WTC11 (cell line): Measurements from ENCODE around the gene MPC1. TPM values are rescaled to one million over a fixed set of nuclear protein-coding genes. Genes with fewer than 3 reads are reported as not detected.

Experiments used
- ATAC-seq: fragments of 200-7000 bp; cut with Tn5 transposase; 2 replicates; pipeline ENCODE4 v1.10.0; 2021; ENCODE audit warnings: mild to moderate bottlenecking, moderate library complexity
- CTCF ChIA-PET: fragments of 300-600 bp; sonication (Branson Sonifier 250); formaldehyde crosslinking; loops from one replicate; lab custom pipeline; 2021; ENCODE audit warnings: antibody characterized with exemption; lab: Charles Lee
- POLR2A ChIA-PET: fragments of 350-600 bp; sonication (Branson Sonifier 250); formaldehyde crosslinking; loops from one replicate; lab custom pipeline; 2021; ENCODE audit warnings: antibody characterized with exemption; lab: Charles Lee
- DNase-seq: peaks from one replicate; pipeline ENCODE4 v3.0.0; 2021; ENCODE audit warnings: low spot score
- H3K27ac Mint-ChIP-seq: 2 replicates; pipeline ENCODE4 v1.8.0; 2021; ENCODE audit warnings: mixed read lengths
- H3K27me3 Mint-ChIP-seq: 2 replicates; pipeline ENCODE4 v1.8.0; 2021; ENCODE audit warnings: low read depth, mild to moderate bottlenecking, moderate library complexity, mixed read lengths
- H3K36me3 Mint-ChIP-seq: 2 replicates; pipeline ENCODE4 v1.8.0; 2021; ENCODE audit warnings: mixed read lengths
- H3K4me1 Mint-ChIP-seq: 2 replicates; pipeline ENCODE4 v1.8.0; 2022; ENCODE audit warnings: mixed read lengths
- H3K4me3 Mint-ChIP-seq: 2 replicates; pipeline ENCODE4 v1.8.0; 2021; ENCODE audit warnings: mild to moderate bottlenecking, moderate library complexity, mixed read lengths
- H3K9me3 Mint-ChIP-seq: 2 replicates; pipeline ENCODE4 v1.8.0; 2021; ENCODE audit warnings: mixed read lengths
- ESRRA ChIP-seq: sonication (generic); formaldehyde crosslinking; IDR thresholded peaks from 2 replicates; pipeline ENCODE4 v1.8.1; 2022; ENCODE audit warnings: mild to moderate bottlenecking, missing genetic modification reagents, borderline replicate concordance
- GABPB1 ChIP-seq: sonication (generic); formaldehyde crosslinking; IDR thresholded peaks from 2 replicates; pipeline ENCODE4 v1.8.1; 2023; ENCODE audit warnings: mild to moderate bottlenecking, missing genetic modification reagents
- JAZF1 ChIP-seq: fragments of 250-450 bp; sonication (Bioruptor Pico); IDR thresholded peaks from 2 replicates; pipeline ENCODE4 v1.9.0; 2021; ENCODE audit warnings: moderate library complexity, mild to moderate bottlenecking, inconsistent platforms
- MYBL2 ChIP-seq: sonication (generic); formaldehyde crosslinking; IDR thresholded peaks from 2 replicates; pipeline ENCODE4 v1.8.1; 2023; ENCODE audit warnings: mild to moderate bottlenecking, moderate library complexity, missing genetic modification reagents
- PRRX2 ChIP-seq: fragments of 250-450 bp; sonication (Bioruptor Pico); IDR thresholded peaks from 2 replicates; pipeline ENCODE4 v1.8.0; 2021; ENCODE audit warnings: mild to moderate bottlenecking
- SMAD3 ChIP-seq: sonication (generic); formaldehyde crosslinking; IDR thresholded peaks from 2 replicates; pipeline ENCODE4 v1.8.0; 2022; ENCODE audit warnings: missing genetic modification reagents, mild to moderate bottlenecking, borderline replicate concordance
- SMAD4 ChIP-seq: sonication (generic); formaldehyde crosslinking; IDR thresholded peaks from 2 replicates; pipeline ENCODE4 v1.8.0; 2022; ENCODE audit warnings: mild to moderate bottlenecking, missing genetic modification reagents
- TCF7 ChIP-seq: sonication (generic); formaldehyde crosslinking; IDR thresholded peaks from 2 replicates; pipeline ENCODE4 v1.8.0; 2022; ENCODE audit warnings: mild to moderate bottlenecking, low read depth, missing genetic modification reagents, moderate library complexity
- TP53 ChIP-seq: sonication (generic); formaldehyde crosslinking; IDR thresholded peaks from 2 replicates; pipeline ENCODE4 v1.8.1; 2023; ENCODE audit warnings: mild to moderate bottlenecking, missing genetic modification reagents
- ZBTB21 ChIP-seq: sonication (generic); formaldehyde crosslinking; IDR thresholded peaks from 2 replicates; pipeline ENCODE4 v1.8.1; 2023; ENCODE audit warnings: mild to moderate bottlenecking, missing genetic modification reagents, borderline replicate concordance
- ZNF263 ChIP-seq: sonication (generic); formaldehyde crosslinking; IDR thresholded peaks from 2 replicates; pipeline ENCODE4 v1.8.1; 2022; ENCODE audit warnings: low read depth, mild to moderate bottlenecking, moderate library complexity, missing genetic modification reagents
- ZNF396 ChIP-seq: fragments of 250-450 bp; sonication (Bioruptor Pico); IDR thresholded peaks from 2 replicates; pipeline ENCODE4 v1.8.0; 2021; ENCODE audit warnings: mild to moderate bottlenecking, moderate library complexity, borderline replicate concordance
- ZNF416 ChIP-seq: fragments of 250-450 bp; sonication (Bioruptor Pico); IDR thresholded peaks from 2 replicates; pipeline ENCODE4 v1.9.0; 2021; ENCODE audit warnings: mild to moderate bottlenecking, inconsistent platforms
- total RNA-seq: library from RNA; stranded (reverse); gene quantifications from 3 replicates; pipeline ENCODE4 v1.2.3, GENCODE V29; 2021
- TF ChIP-seq, protein P1 (sequence below): fragments of 200-600 bp; IDR thresholded peaks from 2 replicates; pipeline ENCODE4 v1.8.0; 2022; ENCODE audit warnings: antibody characterized with exemption
- TF ChIP-seq, protein P2 (sequence below): sonication (generic); formaldehyde crosslinking; IDR thresholded peaks from 2 replicates; pipeline ENCODE4 v1.8.1; 2023; ENCODE audit warnings: mild to moderate bottlenecking, missing genetic modification reagents
- TF ChIP-seq, protein P3 (sequence below): sonication (generic); formaldehyde crosslinking; IDR thresholded peaks from 2 replicates; pipeline ENCODE4 v1.8.1; 2023; ENCODE audit warnings: mild to moderate bottlenecking, missing genetic modification reagents
- TF ChIP-seq, protein P4 (sequence below): sonication (generic); formaldehyde crosslinking; conservative IDR thresholded peaks from 2 replicates; pipeline ENCODE4 v1.8.1; 2022; ENCODE audit warnings: mild to moderate bottlenecking, missing genetic modification reagents
- TF ChIP-seq, protein P5 (sequence below): sonication (generic); formaldehyde crosslinking; IDR thresholded peaks from 2 replicates; pipeline ENCODE4 v1.8.0; 2023; ENCODE audit warnings: missing genetic modification reagents, mild to moderate bottlenecking, borderline replicate concordance
- TF ChIP-seq, protein P6 (sequence below): sonication (generic); formaldehyde crosslinking; IDR thresholded peaks from 2 replicates; pipeline ENCODE4 v1.8.1; 2023; ENCODE audit warnings: mild to moderate bottlenecking, missing genetic modification reagents, moderate library complexity
- TF ChIP-seq, protein P7 (sequence below): sonication (generic); formaldehyde crosslinking; IDR thresholded peaks from 2 replicates; pipeline ENCODE4 v1.8.0; 2022; ENCODE audit warnings: mild to moderate bottlenecking, missing genetic modification reagents
- TF ChIP-seq, protein P8 (sequence below): sonication (generic); formaldehyde crosslinking; IDR thresholded peaks from 2 replicates; pipeline ENCODE4 v1.8.0; 2022; ENCODE audit warnings: mild to moderate bottlenecking, missing genetic modification reagents
- TF ChIP-seq, protein P9 (sequence below): sonication (generic); formaldehyde crosslinking; IDR thresholded peaks from 2 replicates; pipeline ENCODE4 v1.8.1; 2023; ENCODE audit warnings: mild to moderate bottlenecking, missing genetic modification reagents, moderate library complexity

MPC1 gene
- total RNA-seq, 1 experiment from 2014 or later, result 10.7 TPM

DNA sequence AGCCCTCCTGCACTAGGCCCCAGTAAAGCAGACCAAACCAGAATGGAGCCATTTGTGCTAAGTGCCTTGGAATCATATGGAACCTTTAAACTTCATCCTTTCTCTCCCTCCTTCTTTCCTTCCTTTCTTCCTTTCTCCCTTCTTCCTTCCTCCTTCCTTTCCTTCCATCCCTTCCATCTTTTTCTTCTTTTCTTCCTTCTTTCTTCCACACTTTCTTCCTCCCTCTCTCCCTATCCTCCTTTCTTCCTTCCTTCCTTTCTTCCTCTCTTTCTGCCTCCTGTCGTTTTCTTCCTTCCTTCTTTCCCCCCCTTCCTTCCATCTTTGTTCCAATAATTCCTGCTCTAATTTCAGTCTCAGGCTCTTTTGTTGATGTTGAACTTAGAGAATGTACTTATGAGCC lies 29.2 kb downstream of the MPC1 start:
- TF ChIP-seq, protein P1, sequence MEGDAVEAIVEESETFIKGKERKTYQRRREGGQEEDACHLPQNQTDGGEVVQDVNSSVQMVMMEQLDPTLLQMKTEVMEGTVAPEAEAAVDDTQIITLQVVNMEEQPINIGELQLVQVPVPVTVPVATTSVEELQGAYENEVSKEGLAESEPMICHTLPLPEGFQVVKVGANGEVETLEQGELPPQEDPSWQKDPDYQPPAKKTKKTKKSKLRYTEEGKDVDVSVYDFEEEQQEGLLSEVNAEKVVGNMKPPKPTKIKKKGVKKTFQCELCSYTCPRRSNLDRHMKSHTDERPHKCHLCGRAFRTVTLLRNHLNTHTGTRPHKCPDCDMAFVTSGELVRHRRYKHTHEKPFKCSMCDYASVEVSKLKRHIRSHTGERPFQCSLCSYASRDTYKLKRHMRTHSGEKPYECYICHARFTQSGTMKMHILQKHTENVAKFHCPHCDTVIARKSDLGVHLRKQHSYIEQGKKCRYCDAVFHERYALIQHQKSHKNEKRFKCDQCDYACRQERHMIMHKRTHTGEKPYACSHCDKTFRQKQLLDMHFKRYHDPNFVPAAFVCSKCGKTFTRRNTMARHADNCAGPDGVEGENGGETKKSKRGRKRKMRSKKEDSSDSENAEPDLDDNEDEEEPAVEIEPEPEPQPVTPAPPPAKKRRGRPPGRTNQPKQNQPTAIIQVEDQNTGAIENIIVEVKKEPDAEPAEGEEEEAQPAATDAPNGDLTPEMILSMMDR, result no peak
- TF ChIP-seq, protein P2, sequence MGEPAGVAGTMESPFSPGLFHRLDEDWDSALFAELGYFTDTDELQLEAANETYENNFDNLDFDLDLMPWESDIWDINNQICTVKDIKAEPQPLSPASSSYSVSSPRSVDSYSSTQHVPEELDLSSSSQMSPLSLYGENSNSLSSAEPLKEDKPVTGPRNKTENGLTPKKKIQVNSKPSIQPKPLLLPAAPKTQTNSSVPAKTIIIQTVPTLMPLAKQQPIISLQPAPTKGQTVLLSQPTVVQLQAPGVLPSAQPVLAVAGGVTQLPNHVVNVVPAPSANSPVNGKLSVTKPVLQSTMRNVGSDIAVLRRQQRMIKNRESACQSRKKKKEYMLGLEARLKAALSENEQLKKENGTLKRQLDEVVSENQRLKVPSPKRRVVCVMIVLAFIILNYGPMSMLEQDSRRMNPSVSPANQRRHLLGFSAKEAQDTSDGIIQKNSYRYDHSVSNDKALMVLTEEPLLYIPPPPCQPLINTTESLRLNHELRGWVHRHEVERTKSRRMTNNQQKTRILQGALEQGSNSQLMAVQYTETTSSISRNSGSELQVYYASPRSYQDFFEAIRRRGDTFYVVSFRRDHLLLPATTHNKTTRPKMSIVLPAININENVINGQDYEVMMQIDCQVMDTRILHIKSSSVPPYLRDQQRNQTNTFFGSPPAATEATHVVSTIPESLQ (CRISPR knock-in tag), result no peak
- TF ChIP-seq ESRRA, result no peak
- no peak for TF ChIP-seq GABPB1
- TF ChIP-seq ZBTB21 (CRISPR knock-in tag), result no peak
- no peak for TF ChIP-seq SMAD4 (CRISPR knock-in tag)
- no peak for TF ChIP-seq TP53
- no peak for TF ChIP-seq ZNF396 (CRISPR knock-in tag)
- TF ChIP-seq, protein P3, sequence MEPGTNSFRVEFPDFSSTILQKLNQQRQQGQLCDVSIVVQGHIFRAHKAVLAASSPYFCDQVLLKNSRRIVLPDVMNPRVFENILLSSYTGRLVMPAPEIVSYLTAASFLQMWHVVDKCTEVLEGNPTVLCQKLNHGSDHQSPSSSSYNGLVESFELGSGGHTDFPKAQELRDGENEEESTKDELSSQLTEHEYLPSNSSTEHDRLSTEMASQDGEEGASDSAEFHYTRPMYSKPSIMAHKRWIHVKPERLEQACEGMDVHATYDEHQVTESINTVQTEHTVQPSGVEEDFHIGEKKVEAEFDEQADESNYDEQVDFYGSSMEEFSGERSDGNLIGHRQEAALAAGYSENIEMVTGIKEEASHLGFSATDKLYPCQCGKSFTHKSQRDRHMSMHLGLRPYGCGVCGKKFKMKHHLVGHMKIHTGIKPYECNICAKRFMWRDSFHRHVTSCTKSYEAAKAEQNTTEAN (CRISPR knock-in tag), result no peak
- TF ChIP-seq ZNF416 (CRISPR knock-in tag), result no peak
- TF ChIP-seq, protein P4, sequence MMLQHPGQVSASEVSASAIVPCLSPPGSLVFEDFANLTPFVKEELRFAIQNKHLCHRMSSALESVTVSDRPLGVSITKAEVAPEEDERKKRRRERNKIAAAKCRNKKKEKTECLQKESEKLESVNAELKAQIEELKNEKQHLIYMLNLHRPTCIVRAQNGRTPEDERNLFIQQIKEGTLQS, result no peak
- no peak for TF ChIP-seq MYBL2 (CRISPR knock-in tag)
- TF ChIP-seq, protein P5, sequence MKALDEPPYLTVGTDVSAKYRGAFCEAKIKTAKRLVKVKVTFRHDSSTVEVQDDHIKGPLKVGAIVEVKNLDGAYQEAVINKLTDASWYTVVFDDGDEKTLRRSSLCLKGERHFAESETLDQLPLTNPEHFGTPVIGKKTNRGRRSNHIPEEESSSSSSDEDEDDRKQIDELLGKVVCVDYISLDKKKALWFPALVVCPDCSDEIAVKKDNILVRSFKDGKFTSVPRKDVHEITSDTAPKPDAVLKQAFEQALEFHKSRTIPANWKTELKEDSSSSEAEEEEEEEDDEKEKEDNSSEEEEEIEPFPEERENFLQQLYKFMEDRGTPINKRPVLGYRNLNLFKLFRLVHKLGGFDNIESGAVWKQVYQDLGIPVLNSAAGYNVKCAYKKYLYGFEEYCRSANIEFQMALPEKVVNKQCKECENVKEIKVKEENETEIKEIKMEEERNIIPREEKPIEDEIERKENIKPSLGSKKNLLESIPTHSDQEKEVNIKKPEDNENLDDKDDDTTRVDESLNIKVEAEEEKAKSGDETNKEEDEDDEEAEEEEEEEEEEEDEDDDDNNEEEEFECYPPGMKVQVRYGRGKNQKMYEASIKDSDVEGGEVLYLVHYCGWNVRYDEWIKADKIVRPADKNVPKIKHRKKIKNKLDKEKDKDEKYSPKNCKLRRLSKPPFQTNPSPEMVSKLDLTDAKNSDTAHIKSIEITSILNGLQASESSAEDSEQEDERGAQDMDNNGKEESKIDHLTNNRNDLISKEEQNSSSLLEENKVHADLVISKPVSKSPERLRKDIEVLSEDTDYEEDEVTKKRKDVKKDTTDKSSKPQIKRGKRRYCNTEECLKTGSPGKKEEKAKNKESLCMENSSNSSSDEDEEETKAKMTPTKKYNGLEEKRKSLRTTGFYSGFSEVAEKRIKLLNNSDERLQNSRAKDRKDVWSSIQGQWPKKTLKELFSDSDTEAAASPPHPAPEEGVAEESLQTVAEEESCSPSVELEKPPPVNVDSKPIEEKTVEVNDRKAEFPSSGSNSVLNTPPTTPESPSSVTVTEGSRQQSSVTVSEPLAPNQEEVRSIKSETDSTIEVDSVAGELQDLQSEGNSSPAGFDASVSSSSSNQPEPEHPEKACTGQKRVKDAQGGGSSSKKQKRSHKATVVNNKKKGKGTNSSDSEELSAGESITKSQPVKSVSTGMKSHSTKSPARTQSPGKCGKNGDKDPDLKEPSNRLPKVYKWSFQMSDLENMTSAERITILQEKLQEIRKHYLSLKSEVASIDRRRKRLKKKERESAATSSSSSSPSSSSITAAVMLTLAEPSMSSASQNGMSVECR (CRISPR knock-in tag), result no peak
- ATAC-seq (no peak), DNase-seq (no peak)
- ChIA-PET POLR2A (no interaction called here), CTCF (no interaction called here)
- Mint-ChIP-seq H3K9me3 (peaks cover 29% of the 10 kb centered on the region), H3K27ac (no peak overlapping the region), H3K27me3 (peaks cover 5% of the 10 kb centered on the region; the same call in 1 of the 2 replicates), H3K36me3 (peaks cover 9% of the 10 kb centered on the region), H3K4me3 (no peak overlapping the region), H3K4me1 (peaks cover 14% of the 10 kb centered on the region)

DNA sequence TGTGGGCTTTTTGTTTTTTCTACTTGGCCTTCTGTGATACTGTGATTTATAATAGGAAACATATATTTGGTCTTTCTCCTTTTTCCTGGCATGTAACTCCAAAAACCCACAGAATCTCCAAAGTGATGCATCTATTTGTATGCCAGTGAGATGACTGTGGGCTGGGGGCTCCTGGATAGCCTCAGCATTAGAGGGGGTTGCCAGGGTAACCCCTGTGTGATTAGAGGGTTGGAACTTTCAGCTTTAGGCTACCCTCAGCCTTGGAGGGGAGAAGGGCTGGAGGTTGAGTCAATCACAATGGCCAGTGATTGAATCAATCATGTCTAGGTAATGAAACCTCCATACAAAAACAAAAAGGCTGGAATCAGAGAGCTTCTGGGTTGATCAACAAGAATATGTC lies 29.8 kb downstream of the MPC1 start:
- Mint-ChIP-seq H3K9me3 (peaks cover 29% of the 10 kb centered on the region), H3K4me3 (no peak overlapping the region), H3K36me3 (peaks cover 11% of the 10 kb centered on the region), H3K27me3 (peaks cover 5% of the 10 kb centered on the region; the same call in 1 of the 2 replicates), H3K4me1 (peaks cover 14% of the 10 kb centered on the region), H3K27ac (no peak overlapping the region)
- ATAC-seq (no peak), DNase-seq (no peak)
- ChIA-PET CTCF (no interaction called here), POLR2A (no interaction called here)
- TF ChIP-seq MYBL2 (CRISPR knock-in tag), result no peak
- TF ChIP-seq TP53, result no peak
- no peak for TF ChIP-seq SMAD3 (CRISPR knock-in tag)
- no peak for TF ChIP-seq JAZF1 (CRISPR knock-in tag)
- TF ChIP-seq, protein P6, sequence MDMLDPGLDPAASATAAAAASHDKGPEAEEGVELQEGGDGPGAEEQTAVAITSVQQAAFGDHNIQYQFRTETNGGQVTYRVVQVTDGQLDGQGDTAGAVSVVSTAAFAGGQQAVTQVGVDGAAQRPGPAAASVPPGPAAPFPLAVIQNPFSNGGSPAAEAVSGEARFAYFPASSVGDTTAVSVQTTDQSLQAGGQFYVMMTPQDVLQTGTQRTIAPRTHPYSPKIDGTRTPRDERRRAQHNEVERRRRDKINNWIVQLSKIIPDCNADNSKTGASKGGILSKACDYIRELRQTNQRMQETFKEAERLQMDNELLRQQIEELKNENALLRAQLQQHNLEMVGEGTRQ (CRISPR knock-in tag), result no peak
- TF ChIP-seq, protein P7, sequence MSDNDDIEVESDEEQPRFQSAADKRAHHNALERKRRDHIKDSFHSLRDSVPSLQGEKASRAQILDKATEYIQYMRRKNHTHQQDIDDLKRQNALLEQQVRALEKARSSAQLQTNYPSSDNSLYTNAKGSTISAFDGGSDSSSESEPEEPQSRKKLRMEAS (CRISPR knock-in tag), result no peak
- TF ChIP-seq PRRX2, result no peak
- TF ChIP-seq, protein P8, sequence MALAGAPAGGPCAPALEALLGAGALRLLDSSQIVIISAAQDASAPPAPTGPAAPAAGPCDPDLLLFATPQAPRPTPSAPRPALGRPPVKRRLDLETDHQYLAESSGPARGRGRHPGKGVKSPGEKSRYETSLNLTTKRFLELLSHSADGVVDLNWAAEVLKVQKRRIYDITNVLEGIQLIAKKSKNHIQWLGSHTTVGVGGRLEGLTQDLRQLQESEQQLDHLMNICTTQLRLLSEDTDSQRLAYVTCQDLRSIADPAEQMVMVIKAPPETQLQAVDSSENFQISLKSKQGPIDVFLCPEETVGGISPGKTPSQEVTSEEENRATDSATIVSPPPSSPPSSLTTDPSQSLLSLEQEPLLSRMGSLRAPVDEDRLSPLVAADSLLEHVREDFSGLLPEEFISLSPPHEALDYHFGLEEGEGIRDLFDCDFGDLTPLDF, result no peak
- no peak for TF ChIP-seq ZNF263 (CRISPR knock-in tag)
- TF ChIP-seq TCF7, result no peak
- TF ChIP-seq, protein P9, sequence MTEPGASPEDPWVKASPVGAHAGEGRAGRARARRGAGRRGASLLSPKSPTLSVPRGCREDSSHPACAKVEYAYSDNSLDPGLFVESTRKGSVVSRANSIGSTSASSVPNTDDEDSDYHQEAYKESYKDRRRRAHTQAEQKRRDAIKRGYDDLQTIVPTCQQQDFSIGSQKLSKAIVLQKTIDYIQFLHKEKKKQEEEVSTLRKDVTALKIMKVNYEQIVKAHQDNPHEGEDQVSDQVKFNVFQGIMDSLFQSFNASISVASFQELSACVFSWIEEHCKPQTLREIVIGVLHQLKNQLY (CRISPR knock-in tag), result no peak
- no peak for TF ChIP-seq ZNF416 (CRISPR knock-in tag)
